Adrenal gland (tissue), 5 donors: ENCODE measurements around the gene APLF.

Source experiments
- CTCF ChIP-seq, 6 experiments: fragments of 450-650 bp in 4 of 6; fragments of 200-600 bp in 2 of 6; sonication (generic) in 1 of 6; IDR thresholded peaks; 1 replicate in 5 of 6; 2 replicates in 1 of 6; pipeline versions ENCODE4 v1.5.1 to v1.8.0; 2016 to 2021; ENCODE audit warnings: antibody characterized with exemption in 6 of 6, mild to moderate bottlenecking in 2 of 6, moderate library complexity in 1 of 6
- POLR2A ChIP-seq, 2 donors: fragments of 450-650 bp; IDR thresholded peaks; one replicate each; pipeline ENCODE4 v1.6.1; 2017; ENCODE audit warnings: antibody characterized with exemption in 2 of 2, mild to moderate bottlenecking in 2 of 2, moderate library complexity in 1 of 2
- donor health status: DM: no; HTN: no; CAD: no.

GRCh38 chr2:68579689-68580088 lies 112.3 kb downstream of the APLF start:
- TF ChIP-seq CTCF (IDR thresholded peaks at IDR 0.05) (no peak), POLR2A (IDR thresholded peaks at IDR 0.05) (no peak)
